IMR-90 (cell line): ENCODE data around the gene LRPAP1.

ENCODE experiments used
- CHD1 ChIP-seq: IDR thresholded peaks from 2 replicates; pipeline ENCODE4 v1.6.1; 2012; ENCODE audit warnings: low read depth, low read length, improper control_type of control experiment
- MXI1 ChIP-seq: IDR thresholded peaks from 2 replicates; pipeline ENCODE4 v1.6.1; 2012; ENCODE audit warnings: low read depth, mild to moderate bottlenecking, low read length, moderate library complexity, borderline replicate concordance
- POLR2A ChIP-seq: IDR thresholded peaks from 2 replicates; pipeline ENCODE4 v1.6.1; 2012; ENCODE audit warnings: mild to moderate bottlenecking, low read depth, low read length
- SMC3 ChIP-seq: fragments of 150-350 bp; IDR thresholded peaks from 2 replicates; pipeline ENCODE4 v1.6.1; 2016; ENCODE audit warnings: low read depth, mild to moderate bottlenecking, antibody characterized with exemption, low read length, moderate library complexity
- TF ChIP-seq, protein P1 (sequence below): conservative IDR thresholded peaks from 2 replicates; pipeline ENCODE4 v1.5.1; 2012; ENCODE audit warnings: mild to moderate bottlenecking, low read depth, low read length, improper control_type of control experiment

DNA sequence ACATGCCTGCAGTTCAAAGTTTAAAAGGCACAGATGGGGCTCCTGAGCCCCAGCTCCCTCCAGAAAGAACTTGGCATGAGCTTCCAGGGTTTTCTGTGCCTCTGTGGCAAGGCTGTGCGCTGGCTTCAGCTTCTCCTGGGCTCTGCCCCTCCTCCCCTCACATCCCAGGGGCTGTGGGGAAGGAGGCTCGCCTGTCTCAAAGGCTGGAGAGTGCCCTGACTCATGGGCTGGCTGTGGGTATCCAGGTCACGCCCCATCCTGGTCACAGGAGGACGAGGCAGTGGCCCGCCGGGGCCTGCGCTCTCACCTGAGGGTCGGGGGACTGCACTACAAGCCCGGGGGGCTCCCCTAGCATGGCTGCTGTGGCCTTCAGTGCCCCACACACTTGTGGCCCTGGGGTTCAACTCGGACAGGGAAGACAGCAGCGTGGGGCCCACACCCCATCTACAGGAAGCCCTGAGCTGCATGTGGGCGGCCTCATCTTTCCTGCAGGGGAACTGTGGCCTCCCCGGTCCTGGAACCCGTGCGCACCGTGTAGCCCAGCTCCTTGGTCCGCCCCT lies 17.9 kb downstream of the LRPAP1 start:
- TF ChIP-seq, protein P1, sequence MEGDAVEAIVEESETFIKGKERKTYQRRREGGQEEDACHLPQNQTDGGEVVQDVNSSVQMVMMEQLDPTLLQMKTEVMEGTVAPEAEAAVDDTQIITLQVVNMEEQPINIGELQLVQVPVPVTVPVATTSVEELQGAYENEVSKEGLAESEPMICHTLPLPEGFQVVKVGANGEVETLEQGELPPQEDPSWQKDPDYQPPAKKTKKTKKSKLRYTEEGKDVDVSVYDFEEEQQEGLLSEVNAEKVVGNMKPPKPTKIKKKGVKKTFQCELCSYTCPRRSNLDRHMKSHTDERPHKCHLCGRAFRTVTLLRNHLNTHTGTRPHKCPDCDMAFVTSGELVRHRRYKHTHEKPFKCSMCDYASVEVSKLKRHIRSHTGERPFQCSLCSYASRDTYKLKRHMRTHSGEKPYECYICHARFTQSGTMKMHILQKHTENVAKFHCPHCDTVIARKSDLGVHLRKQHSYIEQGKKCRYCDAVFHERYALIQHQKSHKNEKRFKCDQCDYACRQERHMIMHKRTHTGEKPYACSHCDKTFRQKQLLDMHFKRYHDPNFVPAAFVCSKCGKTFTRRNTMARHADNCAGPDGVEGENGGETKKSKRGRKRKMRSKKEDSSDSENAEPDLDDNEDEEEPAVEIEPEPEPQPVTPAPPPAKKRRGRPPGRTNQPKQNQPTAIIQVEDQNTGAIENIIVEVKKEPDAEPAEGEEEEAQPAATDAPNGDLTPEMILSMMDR = no peak
- TF ChIP-seq SMC3 (no peak), CHD1 (no peak), MXI1 (no peak), POLR2A (no peak)
